IPS-15b (cell line): ENCODE measurements around the gene TGFBRAP1.

Experiments used
- H3K27me3 ChIP-seq: one replicate; pipeline ENCODE4 v1.6.1; 2013; ENCODE audit warnings: low read length; ENCODE audit not compliant: control insufficient read depth, insufficient read depth
- H3K36me3 ChIP-seq: one replicate; pipeline ENCODE4 v1.6.1; 2013; ENCODE audit warnings: low read length; ENCODE audit not compliant: control insufficient read depth, insufficient read depth
- H3K4me1 ChIP-seq: one replicate; pipeline ENCODE4 v1.6.1; 2013; ENCODE audit warnings: mild to moderate bottlenecking, low read length; ENCODE audit not compliant: control insufficient read depth, insufficient read depth
- H3K4me3 ChIP-seq: one replicate; pipeline ENCODE4 v1.5.1; 2013; ENCODE audit warnings: low read depth, low read length
- H3K9ac ChIP-seq: one replicate; pipeline ENCODE4 v1.6.1; 2013; ENCODE audit warnings: low read depth, mild to moderate bottlenecking, low read length
- H3K9me3 ChIP-seq: one replicate; pipeline ENCODE4 v1.6.1; 2013; ENCODE audit warnings: mild to moderate bottlenecking, low read length; ENCODE audit not compliant: control insufficient read depth, insufficient read depth

The TGFBRAP1 gene

DNA sequence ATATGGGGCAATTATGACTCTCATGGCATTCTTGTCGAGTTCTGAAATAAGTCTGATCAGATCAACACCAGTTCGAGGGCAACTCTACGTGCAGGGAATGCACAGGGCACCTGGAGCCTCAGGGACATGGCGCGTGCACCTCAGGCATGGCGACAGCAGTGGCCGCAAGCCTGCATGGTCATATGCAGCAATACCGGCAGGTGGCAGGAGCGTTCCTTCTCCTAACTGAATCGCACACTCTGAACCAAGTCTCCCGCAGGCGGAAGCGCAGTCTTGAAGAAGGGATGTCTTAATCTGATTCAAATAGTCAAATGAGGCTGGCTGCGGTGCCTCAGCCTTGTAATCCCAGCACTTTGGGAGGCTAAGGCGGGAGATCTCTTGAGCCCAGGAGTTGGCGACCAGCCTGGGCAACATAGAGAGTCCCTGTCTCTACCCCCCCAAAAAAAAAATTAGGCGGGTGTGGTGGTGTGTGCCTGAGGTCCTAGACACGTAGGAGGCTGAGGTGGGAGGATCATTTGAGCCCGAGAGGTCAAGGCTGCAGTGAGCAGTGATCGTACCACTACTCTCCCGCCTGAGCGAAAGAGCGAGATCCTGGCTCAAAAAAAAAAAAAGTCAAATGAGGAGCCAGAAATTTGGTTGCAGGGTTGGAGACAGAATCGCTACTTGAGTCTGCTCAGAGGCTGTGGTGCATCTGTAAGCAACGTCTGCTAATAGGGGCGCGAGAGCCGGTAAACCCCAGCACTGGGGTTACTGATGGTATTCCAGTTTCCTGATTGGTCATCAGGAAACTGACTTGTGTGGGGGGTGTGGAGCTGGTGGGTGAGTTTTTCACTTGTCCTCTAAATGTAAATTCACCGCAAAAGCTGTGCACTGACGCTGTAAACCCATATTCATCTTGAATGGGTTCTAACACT lies 40.5 kb upstream of the TGFBRAP1 start:
- no peak overlapping the region for H3K9ac ChIP-seq
- H3K27me3 ChIP-seq = no peaks in the 10 kb centered on the region
- H3K4me3 ChIP-seq = no peak overlapping the region
- H3K4me1 ChIP-seq = no peaks in the 10 kb centered on the region
- no peaks in the 10 kb centered on the region for H3K9me3 ChIP-seq
- peaks cover 4% of the 10 kb centered on the region for H3K36me3 ChIP-seq

DNA sequence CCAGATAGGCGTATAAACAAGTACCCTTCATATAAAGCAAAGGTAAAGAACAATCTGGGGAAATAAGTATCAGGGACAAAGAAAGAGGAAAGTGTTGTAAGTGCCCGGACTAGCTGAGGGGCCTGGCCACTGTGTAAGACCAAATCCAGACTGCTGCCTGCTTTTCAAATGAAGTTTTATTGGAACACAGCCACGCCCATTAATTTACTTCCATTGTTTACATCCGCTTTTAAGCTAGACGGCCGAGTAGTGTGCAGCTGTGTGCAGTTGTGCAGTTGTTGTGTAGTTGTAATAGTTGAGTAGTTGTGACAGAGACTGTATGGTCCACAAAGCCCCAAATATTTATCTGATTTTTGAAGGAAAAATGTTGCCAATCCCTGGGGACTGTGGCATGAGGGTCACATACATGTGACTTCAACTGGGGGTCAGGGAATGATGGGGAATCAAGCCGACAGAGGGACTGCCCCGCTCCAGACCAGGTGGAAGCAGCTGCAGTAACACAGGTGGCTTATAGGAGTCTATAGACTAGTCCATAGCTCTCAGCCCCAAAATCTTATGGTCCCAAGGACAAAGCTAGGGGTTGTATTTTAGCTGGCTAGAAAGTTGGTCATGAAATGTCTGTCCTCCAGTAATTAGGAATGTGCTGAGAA lies 39.3 kb upstream of the TGFBRAP1 start:
- Histone ChIP-seq H3K27me3 (no peaks in the 10 kb centered on the region), H3K9ac (no peak overlapping the region), H3K4me3 (no peak overlapping the region), H3K36me3 (peaks cover 4% of the 10 kb centered on the region), H3K9me3 (no peaks in the 10 kb centered on the region), H3K4me1 (no peaks in the 10 kb centered on the region)

DNA sequence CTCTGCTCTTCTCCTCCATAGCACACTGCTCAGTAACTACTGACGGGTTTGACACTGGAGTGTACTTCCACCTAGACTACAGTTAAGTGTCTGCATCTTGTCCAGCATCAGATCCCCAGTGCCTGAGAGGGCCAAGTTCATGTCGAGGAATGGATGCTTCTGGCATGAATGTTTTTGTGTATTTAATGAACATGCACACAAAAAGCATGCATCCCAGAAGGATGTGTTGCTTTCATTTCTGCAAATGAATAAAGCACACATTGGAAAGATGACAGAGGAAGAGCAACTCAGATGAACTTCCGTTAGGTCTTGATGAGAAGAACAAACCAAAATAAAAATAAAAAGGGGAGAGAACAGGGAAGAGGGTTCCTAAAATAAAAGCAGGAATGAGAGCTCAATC lies 35.7 kb upstream of the TGFBRAP1 start:
- Histone ChIP-seq H3K36me3 (peaks cover 16% of the 10 kb centered on the region), H3K4me1 (no peaks in the 10 kb centered on the region)

DNA sequence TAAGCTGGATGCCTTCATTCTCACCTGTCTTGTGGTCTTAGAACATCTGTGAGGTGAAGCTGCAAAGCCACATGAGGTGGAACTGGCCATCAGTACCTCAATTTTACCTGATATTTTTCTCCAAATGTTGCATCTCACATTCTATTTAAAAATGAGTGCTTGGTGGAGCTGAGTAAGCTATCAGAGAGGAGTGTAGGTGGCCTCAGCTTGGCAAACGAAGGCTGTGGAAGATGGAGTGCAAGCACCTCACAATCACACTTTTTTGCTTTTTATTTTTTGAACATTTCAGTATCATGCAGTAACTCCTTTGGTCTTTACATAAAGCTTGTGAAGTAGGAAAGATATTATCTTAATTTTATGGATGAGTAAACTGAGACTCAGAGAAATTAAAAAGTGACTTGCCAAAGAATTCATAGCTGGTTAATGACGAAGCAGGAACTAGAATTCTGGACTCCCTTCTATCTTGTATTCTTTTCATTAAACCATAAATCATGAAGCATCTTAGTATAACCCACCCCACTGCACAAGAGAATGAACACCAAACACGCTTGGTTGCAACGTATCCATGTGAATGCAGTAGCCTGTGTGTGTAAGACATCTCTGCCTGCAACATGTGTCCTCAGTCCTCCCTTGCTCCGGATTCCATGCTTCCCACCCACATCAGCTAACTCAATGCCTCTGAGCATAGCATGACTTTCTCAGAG lies 35.1 kb upstream of the TGFBRAP1 start:
- Histone ChIP-seq H3K9me3 (no peaks in the 10 kb centered on the region), H3K36me3 (peaks cover 16% of the 10 kb centered on the region), H3K27me3 (no peaks in the 10 kb centered on the region), H3K9ac (no peak overlapping the region), H3K4me1 (no peaks in the 10 kb centered on the region), H3K4me3 (no peak overlapping the region)

More for the DNA sequence above, 35.7 kb upstream of the TGFBRAP1 start:
- Histone ChIP-seq H3K9me3 (no peaks in the 10 kb centered on the region), H3K27me3 (no peaks in the 10 kb centered on the region), H3K9ac (no peak overlapping the region), H3K4me3 (no peak overlapping the region)

DNA sequence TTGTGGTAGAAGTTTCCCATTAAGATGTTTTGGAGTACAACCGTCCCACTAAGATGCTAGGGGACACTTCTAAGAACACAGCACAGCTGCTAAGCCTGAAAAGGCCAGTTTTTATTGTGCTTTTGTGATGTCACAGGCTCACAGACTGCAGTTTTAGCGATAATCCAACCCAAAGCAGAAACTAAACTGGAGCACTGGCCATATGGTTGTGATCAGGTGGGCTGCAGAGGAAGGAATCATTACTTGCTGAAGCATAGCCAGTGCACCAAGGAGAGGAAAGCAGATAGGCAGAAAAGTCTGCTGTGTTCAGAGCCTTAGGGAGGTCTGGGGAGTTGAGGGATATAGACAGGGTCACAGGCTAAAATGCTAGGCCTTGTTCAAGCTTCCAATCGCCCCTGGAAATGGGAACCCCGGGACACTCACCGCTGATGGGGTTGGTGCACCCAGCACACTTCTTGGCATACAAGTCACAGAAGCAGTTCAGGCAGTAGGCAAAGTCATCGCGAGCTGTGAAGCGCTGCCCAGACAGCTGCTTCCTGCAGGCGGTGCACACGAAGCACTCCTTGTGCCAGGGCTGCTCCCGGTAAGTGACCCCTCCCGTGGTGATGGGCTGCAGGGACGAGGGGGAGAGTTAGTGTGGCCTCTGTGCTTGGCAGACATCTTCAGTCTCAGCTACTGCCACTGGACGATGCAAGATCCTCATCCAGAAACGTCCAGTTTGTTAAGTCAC lies 33.5 kb upstream of the TGFBRAP1 start:
- Histone ChIP-seq H3K27me3 (no peaks in the 10 kb centered on the region), H3K36me3 (peaks cover 19% of the 10 kb centered on the region), H3K9me3 (no peaks in the 10 kb centered on the region), H3K4me3 (no peak overlapping the region), H3K9ac (no peak overlapping the region), H3K4me1 (no peaks in the 10 kb centered on the region)

DNA sequence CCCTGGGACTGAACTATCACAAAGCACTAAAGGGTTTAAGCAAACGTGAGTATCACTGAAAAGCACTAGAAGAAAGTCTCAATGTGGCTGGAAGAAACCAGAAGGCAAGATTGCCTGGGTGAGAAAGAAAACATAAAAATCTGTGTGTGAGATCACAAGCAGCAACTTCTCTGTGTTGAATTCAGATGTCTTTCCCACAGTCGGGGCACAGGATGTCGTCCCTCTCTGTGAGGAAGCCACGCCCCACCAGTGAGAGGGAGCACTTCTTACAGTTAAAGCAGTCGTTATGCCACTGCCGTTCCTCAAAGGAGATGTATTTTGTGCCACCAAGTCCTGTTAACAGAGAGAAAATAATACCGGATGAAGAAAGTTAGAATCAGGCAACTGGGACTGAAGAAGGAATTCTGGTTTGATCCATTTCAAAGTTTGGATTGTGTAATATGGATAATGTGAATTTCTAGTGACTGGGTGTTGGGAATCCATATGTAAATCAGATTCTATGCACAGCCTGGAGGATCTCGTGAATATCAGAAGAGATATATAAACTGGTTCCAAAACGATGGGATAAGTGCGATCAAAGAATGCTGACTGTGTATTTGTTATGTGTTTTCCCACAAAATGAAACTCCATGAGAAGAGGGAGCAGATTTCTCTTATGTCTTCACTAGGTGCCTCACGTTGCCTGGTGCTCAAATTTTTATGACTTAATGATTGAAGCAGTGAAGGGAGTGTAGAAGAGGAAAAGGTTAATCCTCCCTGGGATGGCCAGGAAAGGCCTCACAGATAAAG lies 31.8 kb upstream of the TGFBRAP1 start:
- H3K4me1 ChIP-seq = no peaks in the 10 kb centered on the region
- H3K4me3 ChIP-seq = no peak overlapping the region
- H3K9ac ChIP-seq = no peak overlapping the region
- H3K36me3 ChIP-seq = peaks cover 15% of the 10 kb centered on the region
- no peaks in the 10 kb centered on the region for H3K9me3 ChIP-seq
- no peaks in the 10 kb centered on the region for H3K27me3 ChIP-seq

DNA sequence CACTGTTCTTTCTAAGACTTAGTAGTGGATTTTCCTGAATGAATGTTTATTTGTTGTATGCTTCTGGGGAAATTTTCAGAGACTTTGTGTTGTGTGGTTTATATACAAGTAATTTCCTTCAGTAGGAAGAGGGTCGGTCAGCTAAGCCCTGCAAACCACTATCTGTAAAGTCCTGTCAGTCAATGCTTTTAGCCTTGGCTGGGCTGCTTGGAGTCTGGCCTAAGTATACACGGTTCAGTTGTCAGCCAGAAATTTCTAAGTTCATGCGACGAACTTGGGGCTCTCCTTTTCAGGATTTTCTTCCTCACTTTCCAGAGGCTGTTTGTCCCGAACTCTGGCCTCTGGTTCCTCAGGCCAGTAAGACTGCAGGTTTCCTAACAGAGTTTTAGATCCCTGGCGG lies 29.1 kb upstream of the TGFBRAP1 start:
- Histone ChIP-seq H3K9me3 (no peaks in the 10 kb centered on the region), H3K36me3 (peaks cover 14% of the 10 kb centered on the region), H3K9ac (no peak overlapping the region)

DNA sequence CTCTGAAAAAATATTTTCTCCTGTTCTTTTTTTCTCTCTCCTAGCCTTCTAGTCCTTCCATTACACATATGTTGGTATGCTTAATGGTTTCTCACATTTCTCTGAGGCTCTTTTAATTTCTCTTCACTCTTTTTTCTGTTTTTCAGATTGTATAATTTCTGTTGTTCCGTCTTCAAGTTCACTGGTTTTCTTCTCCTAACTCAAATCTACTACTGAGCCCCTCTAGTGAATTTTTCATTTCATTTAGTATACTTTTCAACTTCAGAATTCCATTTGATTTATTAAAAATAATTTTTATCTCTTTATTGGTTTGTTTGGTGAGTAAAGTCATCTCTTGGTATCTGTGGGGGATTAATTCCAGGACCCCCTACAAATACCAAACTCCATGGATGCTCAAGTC lies 27.6 kb upstream of the TGFBRAP1 start:
- Histone ChIP-seq H3K36me3 (peaks cover 7% of the 10 kb centered on the region), H3K4me3 (no peak overlapping the region), H3K9ac (no peak overlapping the region), H3K4me1 (no peaks in the 10 kb centered on the region), H3K9me3 (no peaks in the 10 kb centered on the region), H3K27me3 (no peaks in the 10 kb centered on the region)

More for the DNA sequence above, 29.1 kb upstream of the TGFBRAP1 start:
- no peaks in the 10 kb centered on the region for H3K27me3 ChIP-seq
- no peak overlapping the region for H3K4me3 ChIP-seq
- no peaks in the 10 kb centered on the region for H3K4me1 ChIP-seq

DNA sequence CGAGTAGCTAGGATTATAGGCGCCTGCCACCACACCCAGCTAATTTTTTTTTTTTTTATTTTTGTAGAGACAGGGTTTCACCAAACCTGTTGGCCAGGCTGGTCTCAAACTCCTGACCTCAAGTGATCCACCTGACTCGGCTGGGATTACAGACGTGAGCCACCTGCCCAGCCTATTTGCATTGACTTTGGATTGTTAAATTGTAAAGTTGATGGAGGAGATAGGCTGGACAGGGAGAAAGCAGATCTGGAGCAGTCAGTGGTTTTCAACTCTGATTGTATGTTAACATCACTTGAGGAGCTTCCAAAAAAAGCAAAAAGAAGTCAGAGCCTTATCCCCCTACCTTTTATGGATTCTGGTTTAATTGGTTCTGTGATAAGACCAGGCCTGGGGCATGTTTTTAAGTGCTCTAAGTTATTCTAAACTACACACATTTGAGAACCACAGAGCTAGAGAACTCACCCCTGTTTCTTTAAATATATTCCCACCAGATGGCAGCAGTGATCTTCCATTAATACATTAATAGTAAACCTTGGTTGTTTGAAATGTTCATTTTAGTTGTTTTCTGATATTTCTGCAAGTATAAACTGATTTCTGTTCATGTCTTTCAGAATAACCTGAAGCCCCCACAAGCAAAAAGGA lies 15.3 kb upstream of the TGFBRAP1 start:
- H3K4me3 ChIP-seq = no peak overlapping the region
- no peaks in the 10 kb centered on the region for H3K4me1 ChIP-seq
- H3K36me3 ChIP-seq = peaks cover 11% of the 10 kb centered on the region
- no peak overlapping the region for H3K9ac ChIP-seq
- no peaks in the 10 kb centered on the region for H3K9me3 ChIP-seq
- no peaks in the 10 kb centered on the region for H3K27me3 ChIP-seq

DNA sequence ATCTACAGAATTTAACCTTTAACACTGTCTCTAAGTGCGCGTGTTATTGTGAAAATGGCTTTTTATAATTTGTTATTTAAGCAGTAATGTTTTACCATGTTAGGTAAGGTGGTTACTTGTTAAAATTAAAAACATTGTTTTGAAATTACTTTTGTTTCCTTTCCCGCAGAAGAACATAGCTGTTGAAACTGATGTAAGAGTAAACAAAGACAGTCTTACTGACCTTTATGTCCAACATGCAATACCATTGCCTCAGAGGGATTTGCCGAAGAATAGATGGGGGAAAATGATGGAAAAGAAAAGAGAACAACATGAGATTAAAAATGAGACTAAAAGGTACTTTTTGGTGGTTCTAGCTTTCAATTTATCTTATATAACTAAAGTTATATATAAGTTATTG lies 9.9 kb upstream of the TGFBRAP1 start:
- H3K27me3 ChIP-seq = no peaks in the 10 kb centered on the region
- H3K9ac ChIP-seq = no peak overlapping the region
- H3K4me1 ChIP-seq = no peaks in the 10 kb centered on the region
- H3K36me3 ChIP-seq = peaks cover 5% of the 10 kb centered on the region
- no peaks in the 10 kb centered on the region for H3K9me3 ChIP-seq
- no peak overlapping the region for H3K4me3 ChIP-seq
